ENCODE measurements around the gene STEAP1B.
"Not testable (repeated sequence)": the region's sequence is repeated elsewhere in the genome, so short reads cannot be mapped to it uniquely, and the experiment has no call there.

Gene STEAP1B

GRCh38 chr7:22435720-22436119, 64.3 kb downstream of the STEAP1B start:
- DNase-seq (ENCODE audit: low read depth) = no peak
- in situ Hi-C loops (cut with HindIII; ENCODE audit: low sequenced_read_pairs) = no loop called here
- TF ChIP-seq CTCF (IDR thresholded peaks at IDR 0.05; ENCODE audit: low read depth, low read length, missing control alignments) = no peak
- H3K4me3 ChIP-seq (ENCODE audit: low read depth, low read length) = no peak overlapping the region

GRCh38 chr7:22435105-22435504, 64.9 kb downstream of the STEAP1B start:
- no peak for DNase-seq (ENCODE audit: low read depth)
- in situ Hi-C loops (cut with HindIII; ENCODE audit: low sequenced_read_pairs) = no loop called here
- H3K4me3 ChIP-seq (ENCODE audit: low read depth, low read length) = no peak overlapping the region
- no peak for TF ChIP-seq CTCF (IDR thresholded peaks at IDR 0.05; ENCODE audit: low read depth, low read length, missing control alignments)

GRCh38 chr7:22433710-22434460, 66.1 kb downstream of the STEAP1B start:
- no peak for TF ChIP-seq CTCF (IDR thresholded peaks at IDR 0.05; ENCODE audit: low read depth, low read length, missing control alignments)
- in situ Hi-C loops (cut with HindIII; ENCODE audit: low sequenced_read_pairs) = no loop called here
- no peak for DNase-seq (ENCODE audit: low read depth)
- H3K4me3 ChIP-seq (ENCODE audit: low read depth, low read length) = no peak overlapping the region

- in situ Hi-C loops (cut with HindIII; ENCODE audit: low sequenced_read_pairs); H3K4me3 ChIP-seq (ENCODE audit: low read depth, low read length); DNase-seq (ENCODE audit: low read depth): not testable (repeated sequence)
Measured at GRCh38 chr7:22433165-22433700, 66.8 kb downstream of the STEAP1B start.

- no peak for TF ChIP-seq CTCF (IDR thresholded peaks at IDR 0.05; ENCODE audit: low read depth, low read length, missing control alignments)
Measured at GRCh38 chr7:22432203-22432718, 67.7 kb downstream of the STEAP1B start.

GRCh38 chr7:22430457-22430856, 69.5 kb downstream of the STEAP1B start:
- no peak overlapping the region for H3K4me3 ChIP-seq (ENCODE audit: low read depth, low read length)
- no peak for TF ChIP-seq CTCF (IDR thresholded peaks at IDR 0.05; ENCODE audit: low read depth, low read length, missing control alignments)
- in situ Hi-C loops (cut with HindIII; ENCODE audit: low sequenced_read_pairs) = no loop called here
- peak; percentile 62 for DNase-seq (ENCODE audit: low read depth)

More at GRCh38 chr7:22432203-22432718, 67.7 kb downstream of the STEAP1B start:
- H3K4me3 ChIP-seq (ENCODE audit: low read depth, low read length) = no peak overlapping the region
- in situ Hi-C loops (cut with HindIII; ENCODE audit: low sequenced_read_pairs) = no loop called here
- no peak for DNase-seq (ENCODE audit: low read depth)

GRCh38 chr7:22429386-22429785, 70.6 kb downstream of the STEAP1B start:
- in situ Hi-C loops (cut with HindIII; ENCODE audit: low sequenced_read_pairs) = no loop called here
- no peak for DNase-seq (ENCODE audit: low read depth)
- no peak for TF ChIP-seq CTCF (IDR thresholded peaks at IDR 0.05; ENCODE audit: low read depth, low read length, missing control alignments)
- no peak overlapping the region for H3K4me3 ChIP-seq (ENCODE audit: low read depth, low read length)
